ENCODE measurements around the gene OR4D1. TPM values are rescaled to one million over a fixed set of nuclear protein-coding genes. Genes with fewer than 3 reads are reported as not detected.

Gene OR4D1
- total and polyA plus RNA-seq, 4 donors, result under 0.01 TPM; not detected in 3

DNA sequence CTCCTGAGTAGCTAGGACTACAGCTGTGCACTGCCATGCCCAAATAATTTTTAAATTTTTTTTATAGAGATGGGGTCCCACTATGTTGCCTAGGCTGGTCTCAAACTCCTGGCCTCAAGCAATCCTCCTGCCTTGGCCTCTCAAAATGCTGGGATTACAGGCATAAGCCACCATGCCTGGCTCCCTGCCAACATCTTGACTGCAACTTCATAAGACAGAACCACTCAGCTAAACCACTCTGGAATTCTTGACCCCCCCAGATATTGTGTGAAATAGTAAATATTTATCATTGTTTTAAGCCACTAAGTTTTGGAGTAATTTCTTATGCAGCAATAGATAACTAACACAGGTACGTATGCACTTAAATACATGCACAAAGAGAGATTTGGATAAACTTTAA, 39.0 kb upstream of the OR4D1 start:
- H3K27me3 ChIP-seq (ENCODE audit: control insufficient read depth in 4 of 4, insufficient read depth in 4 of 4, low read length in 3 of 4), result no peaks in the 10 kb centered on the region
- H3K9me3 ChIP-seq (ENCODE audit: control insufficient read depth in 4 of 4, low read length in 3 of 4), result no peaks in the 10 kb centered on the region
- H3K27ac ChIP-seq (ENCODE audit: low read depth in 1 of 2, low read length in 2 of 2), result no peak overlapping the region
- 71% methylated on average over 1 of the region's 1 CpG for WGBS
- no peak overlapping the region for H3K9ac ChIP-seq (ENCODE audit: low read depth in 1 of 2, low read length in 2 of 2)
- H3K4me3 ChIP-seq (ENCODE audit: low read depth in 1 of 3, low read length in 3 of 3), result no peak overlapping the region
- no peaks in the 10 kb centered on the region for H3K36me3 ChIP-seq (ENCODE audit: control insufficient read depth in 4 of 4, insufficient read depth in 3 of 4, low read depth in 1 of 4, low read length in 3 of 4)
- no peak for DNase-seq (ENCODE audit: low spot score)
- no peak for TF ChIP-seq JUND (IDR thresholded peaks at IDR 0.05)
- no peak for TF ChIP-seq CTCF (IDR thresholded peaks at IDR 0.05; ENCODE audit: low read depth, low read length, missing input control)
- no peak for TF ChIP-seq SP1 (IDR thresholded peaks at IDR 0.05)
- TF ChIP-seq NR2F2 (IDR thresholded peaks at IDR 0.05), result no peak
- TF ChIP-seq FOXA1 (IDR thresholded peaks at IDR 0.05), result no peak
- TF ChIP-seq ATF3 (IDR thresholded peaks at IDR 0.05), result no peak
- TF ChIP-seq TAF1 (conservative IDR thresholded peaks at IDR 0.05), result no peak
- no peak for TF ChIP-seq FOXA2 (IDR thresholded peaks at IDR 0.05)
- TF ChIP-seq MAX (IDR thresholded peaks at IDR 0.05), result no peak
- TF ChIP-seq YY1 (IDR thresholded peaks at IDR 0.05), result no peak
- no peak for TF ChIP-seq EGR1 (IDR thresholded peaks at IDR 0.05; ENCODE audit: low read depth in 2 of 2)
- no peak for TF ChIP-seq RXRA (IDR thresholded peaks at IDR 0.05)
- TF ChIP-seq GABPA (IDR thresholded peaks at IDR 0.05 in 1 of 2, conservative IDR thresholded peaks at IDR 0.05 in 1 of 2), result no peak
- no peak for TF ChIP-seq RAD21 (IDR thresholded peaks at IDR 0.05)
- no peak for TF ChIP-seq HNF4A (conservative IDR thresholded peaks at IDR 0.05)
- H3K4me1 ChIP-seq (ENCODE audit: control insufficient read depth in 4 of 4, insufficient read depth in 4 of 4, low read length in 3 of 4), result no peaks in the 10 kb centered on the region

GRCh38 chr17:58110012-58110411, 38.2 kb upstream of the OR4D1 start:
- no peaks in the 10 kb centered on the region for H3K4me1 ChIP-seq (ENCODE audit: control insufficient read depth in 4 of 4, insufficient read depth in 4 of 4, low read length in 3 of 4)
- H3K9ac ChIP-seq (ENCODE audit: low read depth in 1 of 2, low read length in 2 of 2), result no peak overlapping the region
- 68% methylated on average over 5 of the region's 5 CpGs for WGBS
- H3K36me3 ChIP-seq (ENCODE audit: control insufficient read depth in 4 of 4, insufficient read depth in 3 of 4, low read depth in 1 of 4, low read length in 3 of 4), result no peaks in the 10 kb centered on the region
- no peak overlapping the region for H3K27ac ChIP-seq (ENCODE audit: low read depth in 1 of 2, low read length in 2 of 2)
- DNase-seq (ENCODE audit: low spot score), result no peak
- H3K9me3 ChIP-seq (ENCODE audit: control insufficient read depth in 4 of 4, low read length in 3 of 4), result no peaks in the 10 kb centered on the region
- no peaks in the 10 kb centered on the region for H3K27me3 ChIP-seq (ENCODE audit: control insufficient read depth in 4 of 4, insufficient read depth in 4 of 4, low read length in 3 of 4)
- TF ChIP-seq FOXA2 (IDR thresholded peaks at IDR 0.05) (no peak), NR2F2 (IDR thresholded peaks at IDR 0.05) (no peak), CTCF (IDR thresholded peaks at IDR 0.05; ENCODE audit: low read depth, low read length, missing input control) (no peak), SP1 (IDR thresholded peaks at IDR 0.05) (no peak), HNF4G (IDR thresholded peaks at IDR 0.05) (no peak), GABPA (IDR thresholded peaks at IDR 0.05 in 1 of 2, conservative IDR thresholded peaks at IDR 0.05 in 1 of 2) (no peak), HNF4A (conservative IDR thresholded peaks at IDR 0.05) (no peak), JUND (IDR thresholded peaks at IDR 0.05) (no peak)
- TF ChIP-seq, protein P1, sequence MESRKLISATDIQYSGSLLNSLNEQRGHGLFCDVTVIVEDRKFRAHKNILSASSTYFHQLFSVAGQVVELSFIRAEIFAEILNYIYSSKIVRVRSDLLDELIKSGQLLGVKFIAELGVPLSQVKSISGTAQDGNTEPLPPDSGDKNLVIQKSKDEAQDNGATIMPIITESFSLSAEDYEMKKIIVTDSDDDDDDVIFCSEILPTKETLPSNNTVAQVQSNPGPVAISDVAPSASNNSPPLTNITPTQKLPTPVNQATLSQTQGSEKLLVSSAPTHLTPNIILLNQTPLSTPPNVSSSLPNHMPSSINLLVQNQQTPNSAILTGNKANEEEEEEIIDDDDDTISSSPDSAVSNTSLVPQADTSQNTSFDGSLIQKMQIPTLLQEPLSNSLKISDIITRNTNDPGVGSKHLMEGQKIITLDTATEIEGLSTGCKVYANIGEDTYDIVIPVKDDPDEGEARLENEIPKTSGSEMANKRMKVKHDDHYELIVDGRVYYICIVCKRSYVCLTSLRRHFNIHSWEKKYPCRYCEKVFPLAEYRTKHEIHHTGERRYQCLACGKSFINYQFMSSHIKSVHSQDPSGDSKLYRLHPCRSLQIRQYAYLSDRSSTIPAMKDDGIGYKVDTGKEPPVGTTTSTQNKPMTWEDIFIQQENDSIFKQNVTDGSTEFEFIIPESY (IDR thresholded peaks at IDR 0.05), result no peak
- H3K4me3 ChIP-seq (ENCODE audit: low read depth in 1 of 3, low read length in 3 of 3), result no peak overlapping the region

Data from liver (tissue), 9 donors.